ENCODE results near the gene MYH16.
"Not testable (repeated sequence)": the region's sequence is repeated elsewhere in the genome, so short reads cannot be mapped to it uniquely, and the experiment has no call there.

MYH16 gene

DNA sequence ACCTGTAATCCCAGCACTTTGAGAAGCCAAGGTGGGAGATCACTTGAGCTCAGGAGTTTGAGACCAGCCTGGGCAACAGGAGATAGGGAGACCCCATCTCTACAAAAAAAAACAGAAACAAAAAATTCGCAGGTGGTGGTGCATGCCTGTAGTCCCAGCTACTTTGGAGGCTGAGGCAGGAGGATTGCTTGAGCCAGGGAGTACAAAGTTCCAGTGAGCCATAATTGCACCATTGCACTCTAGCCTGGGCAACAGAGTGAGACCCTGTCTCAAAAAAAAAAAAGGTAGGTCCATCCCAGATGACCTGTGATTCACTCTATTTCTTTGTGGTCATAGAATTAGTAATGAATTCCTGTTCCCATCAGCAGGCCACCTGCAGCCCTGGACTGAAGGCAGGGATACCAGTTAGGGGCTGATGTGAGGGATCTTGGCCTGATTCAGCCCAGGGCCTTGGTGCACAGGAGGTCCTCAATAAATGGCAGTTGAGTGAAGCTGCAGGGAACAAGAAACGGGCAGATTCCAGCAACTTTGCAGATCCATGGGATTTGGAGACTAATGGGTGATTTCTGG, at the start of gene MYH16:
Gene MYH16, plus strand, starts transcription at position 364 of the 570 bp plus-strand sequence.
- no peak for DNase-seq

DNA sequence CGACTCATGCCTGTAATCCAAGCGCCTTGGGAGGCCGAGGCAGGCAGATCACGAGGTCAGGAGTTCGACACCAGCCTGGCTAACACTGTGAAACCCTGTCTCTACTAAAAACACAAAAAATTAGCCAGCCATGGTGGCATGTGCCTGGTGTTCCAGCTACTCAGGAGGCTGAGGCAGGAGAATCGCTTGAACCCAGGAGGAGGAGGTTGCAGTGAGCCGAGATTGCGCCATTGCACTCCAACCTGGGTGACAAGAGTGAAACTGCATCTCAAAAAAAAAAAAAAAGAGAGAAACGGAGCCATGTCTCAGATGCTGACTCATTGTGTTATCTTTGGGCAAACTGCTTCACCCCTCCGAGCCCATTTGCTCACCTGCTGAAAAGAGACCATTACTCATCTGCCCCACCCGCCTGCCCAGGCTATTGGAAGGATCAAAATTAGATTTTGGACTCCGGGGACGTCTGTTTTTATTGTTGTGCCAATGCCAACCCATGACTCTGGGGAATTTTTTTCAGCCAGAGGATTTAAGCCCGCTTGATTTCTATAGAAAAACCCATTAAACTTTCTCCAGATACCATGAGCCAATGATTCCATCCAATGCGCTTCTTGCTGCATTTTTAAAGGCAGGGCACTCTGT, 48.3 kb upstream of the MYH16 start:
- DNase-seq: peak; percentile 60

DNA sequence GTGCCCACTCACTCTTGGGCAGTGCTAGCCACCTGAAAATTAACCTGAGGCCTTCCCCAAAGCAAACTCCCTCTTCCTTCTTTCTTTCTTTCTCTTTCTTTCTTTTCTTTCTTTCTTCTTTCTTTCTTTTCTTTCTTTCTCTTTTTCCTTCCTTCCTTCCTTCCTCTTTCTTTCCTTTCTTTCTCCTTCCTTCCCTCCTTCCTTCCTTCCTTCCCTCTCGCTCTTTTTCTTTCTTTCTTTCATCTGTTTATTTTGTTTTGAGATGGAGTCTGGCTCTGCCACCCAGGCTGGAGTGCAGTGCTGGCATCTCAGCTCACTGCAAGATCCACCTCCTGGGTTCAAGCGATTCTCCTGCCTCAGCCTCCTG, 47.8 kb upstream of the MYH16 start:
- DNase-seq: no peak

DNA sequence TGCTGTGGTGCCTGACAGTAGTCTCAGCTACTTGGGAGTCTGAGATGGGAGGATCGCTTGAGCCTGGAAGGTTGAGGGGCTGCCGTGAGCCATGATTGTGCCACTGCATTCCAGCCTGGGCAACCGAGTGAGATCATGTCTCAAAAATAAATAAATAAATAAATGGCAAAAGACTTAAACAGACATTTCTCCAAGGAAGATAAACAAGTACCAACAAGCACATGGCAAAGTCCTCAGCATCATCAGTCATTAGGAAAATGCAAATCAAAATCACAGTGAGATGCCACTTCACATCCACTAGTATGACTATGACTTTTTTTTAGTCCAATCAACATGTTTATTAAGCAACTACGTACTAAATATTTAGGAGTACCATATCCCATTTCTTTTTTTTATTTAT, 43.4 kb upstream of the MYH16 start:
- no peak for DNase-seq

DNA sequence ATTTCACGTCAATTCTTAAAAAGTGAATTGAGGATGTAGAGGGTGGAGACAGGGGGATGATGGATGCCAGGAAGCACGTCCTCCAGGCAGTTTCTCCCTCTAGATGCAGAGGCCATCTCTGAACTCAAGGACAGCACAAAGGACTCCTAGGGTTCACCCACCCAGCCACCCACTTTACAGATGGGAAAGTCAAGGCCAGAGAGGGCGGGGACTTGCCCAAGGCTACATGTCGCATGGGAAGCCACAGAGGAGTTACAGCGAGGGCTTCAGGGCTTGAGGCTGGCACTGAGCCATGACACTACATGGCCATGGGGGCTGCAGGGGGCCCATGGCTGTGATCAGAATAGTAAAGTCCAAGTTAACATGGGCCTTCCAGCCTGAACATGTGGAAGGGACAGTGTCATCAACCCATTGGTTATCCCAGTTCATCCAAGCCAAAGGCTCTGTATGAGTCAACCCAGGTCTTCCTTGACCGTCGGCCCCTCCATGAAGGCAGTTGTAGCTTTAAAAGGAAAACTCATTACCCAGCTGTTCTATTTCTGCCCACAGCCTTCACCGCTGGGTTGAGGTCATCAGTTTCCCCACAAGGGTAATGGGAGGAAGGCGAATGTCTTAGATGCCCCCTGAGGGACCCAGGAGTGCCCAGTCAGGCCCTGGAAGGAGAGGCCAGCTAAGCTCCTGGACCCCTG, 40.4 kb upstream of the MYH16 start:
- no peak for DNase-seq

DNA sequence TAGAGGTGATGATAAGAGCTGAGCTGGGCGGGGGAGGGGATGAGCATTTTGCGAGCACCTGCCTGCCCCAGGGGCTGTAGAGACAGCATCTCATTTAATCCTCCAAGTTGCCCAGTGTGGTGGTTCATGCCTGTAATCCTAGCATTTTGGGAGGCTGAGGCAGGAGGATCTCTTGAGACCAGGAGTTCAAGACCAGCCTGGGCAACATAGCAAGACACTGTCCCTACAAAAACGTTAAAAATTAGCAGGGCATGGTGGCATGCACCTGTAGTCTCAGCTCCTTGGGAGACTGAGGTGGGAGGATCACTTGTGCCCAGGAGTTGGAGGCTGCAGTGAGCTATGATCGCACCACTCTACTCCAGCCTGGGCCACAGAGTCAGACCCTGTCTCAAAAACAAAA, 39.7 kb upstream of the MYH16 start:
- DNase-seq: not testable (repeated sequence)

DNA sequence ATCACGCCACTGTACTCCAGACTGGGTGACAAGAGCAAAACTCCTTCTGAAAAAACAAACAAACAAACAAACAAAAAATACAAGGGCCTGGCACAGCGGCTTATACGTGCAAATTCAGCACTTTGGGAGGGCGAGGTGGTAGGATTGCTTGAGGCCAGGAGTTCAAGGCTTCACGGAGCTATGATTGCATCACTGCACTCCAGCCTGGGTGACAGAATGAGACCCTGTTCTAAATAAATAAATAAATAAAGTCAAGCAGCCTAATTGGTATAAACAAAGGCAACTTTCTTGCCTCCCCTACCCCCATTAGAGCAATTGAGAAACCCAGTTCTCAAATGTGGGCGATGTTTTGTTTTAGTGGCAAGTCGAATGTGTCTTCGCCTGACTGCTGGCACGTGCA, 38.5 kb upstream of the MYH16 start:
- no peak for DNase-seq

DNA sequence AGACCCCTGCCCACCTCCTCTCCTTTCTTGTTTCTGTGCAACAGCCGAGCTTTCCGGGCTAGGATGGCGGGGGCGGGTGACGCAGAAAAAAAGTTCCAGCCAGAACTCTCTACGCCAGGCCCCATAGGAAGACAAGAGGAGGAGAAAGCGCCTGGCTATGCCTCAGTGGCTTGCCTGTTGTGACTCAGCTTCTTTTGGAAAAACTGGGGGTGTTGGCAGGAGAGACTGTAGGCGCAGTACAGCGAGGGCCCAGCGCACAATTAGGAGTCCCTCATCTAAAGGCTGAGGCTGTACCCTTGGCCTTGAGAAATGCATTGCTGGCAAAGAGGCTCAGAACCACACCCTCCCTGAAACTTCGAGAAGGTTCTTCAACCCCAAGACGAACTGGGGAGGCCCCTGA, 36.7 kb upstream of the MYH16 start:
- no peak for DNase-seq

DNA sequence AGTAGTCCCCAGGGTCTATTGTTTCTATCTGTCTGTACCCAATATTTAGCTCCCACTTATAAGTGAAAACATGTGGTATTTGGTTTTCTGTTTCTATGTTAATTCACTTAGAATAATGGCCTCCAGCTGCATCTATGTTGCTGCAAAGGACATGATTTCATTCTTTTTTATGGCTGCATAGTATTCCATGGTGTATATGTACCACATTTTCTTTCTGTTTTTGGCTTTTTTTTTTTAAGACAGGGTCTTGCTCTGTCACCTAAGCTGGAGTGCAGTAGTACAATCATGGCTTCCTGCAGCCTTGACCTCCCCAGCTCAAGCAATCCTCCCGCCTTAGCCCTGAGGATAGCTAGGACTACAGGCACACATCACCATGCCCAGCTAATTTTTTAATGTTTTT, 34.8 kb upstream of the MYH16 start:
- not testable (repeated sequence) for DNase-seq

DNA sequence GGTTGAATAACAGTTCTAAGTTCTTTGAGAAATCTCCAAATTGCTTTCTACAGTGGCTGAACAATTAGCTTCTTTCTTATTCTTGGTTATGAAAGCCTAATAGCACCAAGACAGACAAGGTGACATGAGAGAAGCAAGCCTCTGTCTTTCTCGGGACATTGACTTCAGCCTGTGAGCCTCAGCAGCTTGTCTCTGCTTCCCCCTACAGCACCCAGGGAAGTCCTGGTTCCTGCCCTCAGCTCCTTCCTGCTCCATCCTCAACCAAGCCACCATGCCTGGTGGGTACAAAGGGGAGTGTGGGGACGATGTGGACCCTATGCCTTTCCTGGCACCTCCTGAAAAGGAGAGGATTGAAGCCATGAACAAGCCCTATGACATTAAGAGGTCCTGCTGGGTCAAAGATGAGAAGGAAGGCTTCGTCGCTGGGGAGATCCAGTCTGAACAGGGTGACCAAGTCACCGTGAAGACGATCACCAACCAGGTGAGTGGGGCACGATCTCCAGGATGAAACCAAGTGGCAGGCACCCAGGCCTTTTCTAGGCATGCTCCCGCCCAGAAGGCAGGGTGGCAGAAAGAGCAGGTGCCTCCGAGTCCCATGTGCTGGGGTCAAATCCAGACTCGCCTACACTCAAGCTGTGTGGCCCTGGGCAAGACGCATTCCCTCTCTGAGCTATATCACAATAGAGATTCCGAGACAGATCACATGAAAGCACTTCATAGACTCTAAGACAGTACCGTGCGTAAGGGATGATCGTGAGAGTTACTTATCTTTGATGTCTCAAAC, 33.9 kb upstream of the MYH16 start:
- no peak for DNase-seq

DNA sequence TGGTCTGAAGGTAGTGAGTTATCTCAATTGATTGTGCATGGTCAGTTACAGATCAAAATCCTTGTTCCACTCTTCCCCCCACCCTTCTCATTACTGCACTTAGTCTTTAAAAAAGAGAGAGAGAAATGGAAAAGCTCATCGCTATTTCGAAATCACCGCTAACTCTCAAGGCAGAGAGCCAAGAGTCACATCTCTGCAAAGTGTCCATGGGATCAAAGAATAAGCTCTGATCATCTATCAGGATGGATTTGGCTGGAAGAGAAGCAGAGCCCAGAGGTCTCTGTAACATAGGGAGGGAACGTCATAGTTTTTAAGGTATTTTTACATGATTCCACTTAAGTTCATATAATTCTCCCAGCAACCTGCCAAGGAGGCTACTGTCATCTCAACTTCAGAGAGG, 30.0 kb upstream of the MYH16 start:
- no peak for DNase-seq

DNA sequence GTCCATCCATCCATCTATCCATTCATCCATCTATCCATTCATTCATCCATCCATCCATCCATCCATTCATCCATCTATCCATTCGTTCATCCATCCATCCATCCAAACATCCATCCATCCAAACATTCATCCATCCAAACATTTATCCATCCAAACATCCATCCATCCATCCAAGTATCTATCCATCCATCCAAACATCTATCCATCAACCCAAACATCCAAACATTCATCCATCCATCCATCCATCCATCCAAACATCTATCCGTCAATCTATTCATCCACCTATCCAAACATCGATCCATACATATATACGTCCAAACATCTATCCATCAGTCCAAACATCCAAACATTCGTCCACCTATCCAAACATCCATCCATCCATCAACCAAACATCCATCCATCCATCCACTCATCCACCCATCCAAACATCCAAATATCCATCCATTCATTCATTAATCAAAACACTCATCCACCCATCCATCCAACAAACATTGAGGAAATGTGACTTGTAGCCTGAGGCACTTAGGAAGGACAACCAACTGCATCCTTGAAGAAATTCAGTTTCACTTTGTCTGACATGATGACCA, 28.8 kb upstream of the MYH16 start:
- no peak for DNase-seq

DNA sequence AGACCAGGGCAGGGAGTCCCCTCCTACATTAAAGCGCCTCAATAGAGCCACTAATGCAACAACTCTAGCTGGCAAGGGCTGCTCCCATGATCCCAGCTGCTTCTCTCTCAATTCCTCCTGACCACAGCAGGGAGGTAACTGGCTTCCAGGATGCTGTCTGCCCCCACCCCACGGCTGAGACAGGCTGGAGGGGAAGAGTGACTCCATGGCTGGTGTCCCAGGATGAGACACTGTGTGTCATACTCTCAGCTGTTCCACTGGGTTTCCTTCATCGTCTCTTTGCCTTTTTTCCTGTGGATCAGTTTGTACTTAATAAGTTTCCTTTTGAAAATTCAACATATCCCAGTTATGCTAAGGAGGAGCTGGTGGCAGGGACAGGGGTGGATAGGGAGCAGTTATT, 27.7 kb upstream of the MYH16 start:
- DNase-seq: no peak

DNA sequence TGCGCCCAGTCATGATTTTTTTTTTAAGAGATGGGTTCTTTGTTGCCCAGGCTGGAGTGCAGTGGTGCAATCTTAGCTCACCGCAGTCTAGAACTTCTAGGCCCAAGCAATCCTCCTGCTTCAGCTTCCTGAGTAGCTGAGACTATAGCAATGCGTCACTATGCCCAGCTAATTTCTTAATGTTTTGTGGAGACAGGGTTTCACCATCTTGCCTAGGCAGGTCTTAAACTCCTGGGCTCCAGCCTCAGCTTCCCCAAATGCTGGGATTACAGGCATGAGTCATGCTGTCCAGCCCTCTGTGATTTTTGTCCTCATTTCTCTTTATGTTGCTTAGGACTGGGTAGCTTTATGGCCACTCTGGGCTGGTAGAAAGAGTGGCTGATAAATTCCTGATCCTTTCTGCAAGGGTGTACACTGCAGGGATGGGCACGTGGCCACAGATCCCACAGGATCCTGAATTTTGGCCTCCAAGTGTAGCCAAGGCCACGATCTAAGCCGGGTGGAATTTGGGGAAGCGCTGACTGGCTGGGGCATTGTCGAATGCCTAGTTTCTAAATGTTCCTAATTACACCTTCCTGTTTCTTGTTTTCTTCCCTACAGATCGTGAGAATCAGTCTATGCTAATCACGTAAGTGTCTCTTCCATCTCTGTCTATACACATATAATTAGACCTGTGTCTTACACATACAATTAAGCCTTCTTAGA, 24.1 kb upstream of the MYH16 start:
- DNase-seq: no peak

DNA sequence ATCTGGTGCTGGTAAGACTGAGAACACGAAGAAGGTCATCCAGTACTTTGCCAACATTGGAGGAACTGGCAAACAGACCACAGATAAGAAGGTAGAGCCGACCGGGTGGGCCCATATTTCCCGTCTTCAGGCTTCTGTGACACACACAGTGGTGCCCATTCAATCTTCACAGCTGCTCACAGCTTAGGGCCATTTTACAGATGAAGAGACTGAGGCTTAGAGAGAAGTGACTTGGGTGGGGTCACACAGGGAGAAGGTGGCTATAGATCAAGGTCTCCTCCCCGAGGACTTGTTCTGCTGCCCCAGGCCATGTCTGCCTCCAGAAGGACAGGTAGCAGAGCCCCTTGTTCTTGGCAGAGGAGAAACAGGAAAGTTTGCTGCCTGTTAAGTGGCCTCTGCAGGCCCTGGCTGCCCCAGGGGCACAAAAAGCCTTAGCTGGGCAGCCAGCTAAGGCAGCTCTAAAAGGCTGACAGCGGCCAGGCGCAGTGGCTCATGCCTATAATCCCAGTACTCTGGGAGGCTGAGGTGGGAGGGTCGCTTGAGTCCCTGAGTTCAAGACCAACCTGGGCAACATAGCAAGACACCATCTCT, 22.6 kb upstream of the MYH16 start:
- DNase-seq: no peak

DNA sequence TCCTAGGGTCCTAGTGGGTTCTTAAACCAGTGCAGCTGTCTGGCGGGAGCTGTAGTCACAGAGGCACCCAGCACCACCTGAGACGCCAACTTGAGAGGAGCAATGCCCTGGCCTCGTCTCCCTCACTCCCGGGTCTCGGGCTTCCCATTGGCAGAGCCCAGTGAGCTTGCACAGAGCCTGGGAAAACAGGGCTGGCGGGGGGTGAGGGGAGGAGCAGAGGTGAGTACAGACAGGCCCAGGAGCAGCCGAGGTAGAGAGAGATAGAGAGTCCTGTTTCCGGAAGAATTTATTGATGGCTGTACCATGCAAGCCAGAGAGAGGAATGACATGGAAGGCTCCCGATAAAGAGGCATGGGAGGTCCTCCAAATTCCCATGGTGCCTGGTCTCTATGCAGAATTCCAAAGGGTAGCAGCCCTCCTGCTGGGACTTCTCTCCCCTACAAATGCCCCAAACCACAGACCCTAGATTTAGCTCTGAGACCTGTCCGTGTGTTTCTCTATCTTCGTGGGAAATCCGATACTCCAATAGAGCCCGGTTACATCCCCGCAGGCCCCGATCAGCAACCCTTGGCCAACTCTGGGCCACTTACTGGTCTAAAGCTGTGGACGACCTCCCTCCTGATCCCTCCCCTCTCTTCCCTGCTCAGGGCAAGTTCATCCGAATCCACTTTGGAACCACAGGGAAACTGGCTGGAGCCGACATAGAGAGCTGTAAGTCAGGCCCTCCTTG, 20.3 kb upstream of the MYH16 start:
- DNase-seq: no peak

DNA sequence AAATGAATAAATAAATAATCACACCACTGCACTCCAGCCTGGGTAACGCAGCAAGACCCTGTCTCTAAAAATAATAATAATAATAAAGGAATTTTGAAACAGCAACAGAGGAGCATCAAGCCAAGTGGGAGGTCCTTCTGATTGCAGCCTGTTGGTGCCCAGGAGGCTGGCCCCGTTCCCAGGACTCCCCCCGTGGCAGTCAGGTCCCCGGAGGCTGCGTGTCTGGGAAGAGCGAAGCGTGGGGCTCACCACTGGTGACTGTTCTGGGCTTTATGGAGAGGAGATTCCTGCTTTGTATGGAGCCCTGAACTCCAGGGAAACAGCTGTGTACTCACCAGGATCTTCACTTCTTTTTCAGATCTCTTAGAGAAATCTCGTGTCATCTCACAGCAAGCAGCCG, 19.3 kb upstream of the MYH16 start:
- DNase-seq: no peak

DNA sequence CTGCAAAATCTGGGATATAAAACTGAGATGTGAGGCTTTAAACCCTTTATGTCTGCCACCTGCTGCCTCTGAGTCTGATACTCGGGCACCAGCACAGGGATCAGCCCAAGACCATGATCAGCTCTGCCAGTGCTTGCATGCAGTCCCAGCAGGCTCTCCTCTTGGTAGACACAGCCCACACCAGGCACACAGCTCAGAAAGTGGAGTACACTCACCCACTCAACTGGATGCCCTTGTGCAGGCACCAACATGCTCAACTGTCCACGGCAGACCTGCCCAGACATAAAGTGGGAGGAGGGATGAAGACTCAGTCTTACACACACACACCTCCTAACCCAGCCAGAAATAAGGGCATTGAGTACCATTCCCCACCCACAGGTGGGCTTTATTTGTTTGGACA, 18.2 kb upstream of the MYH16 start:
- no peak for DNase-seq

DNA sequence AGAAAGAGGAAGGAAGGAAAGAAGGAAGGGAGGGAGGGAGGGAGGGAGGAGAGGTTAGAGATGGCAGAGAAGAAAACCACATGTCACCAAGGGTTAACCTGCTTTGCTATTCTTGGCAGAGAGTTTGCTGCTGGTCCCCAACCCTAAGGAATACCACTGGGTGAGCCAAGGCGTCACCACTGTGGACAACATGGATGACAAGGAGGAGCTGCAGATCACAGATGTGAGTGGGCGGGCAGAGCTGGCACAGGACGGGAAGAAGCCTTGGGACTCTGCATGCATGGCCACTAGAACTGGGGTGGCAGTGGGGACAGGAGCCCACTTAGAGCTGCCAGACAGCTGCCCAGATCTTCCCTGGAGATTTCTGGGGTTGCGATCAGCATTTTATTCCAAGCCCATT, 17.2 kb upstream of the MYH16 start:
- no peak for DNase-seq

DNA sequence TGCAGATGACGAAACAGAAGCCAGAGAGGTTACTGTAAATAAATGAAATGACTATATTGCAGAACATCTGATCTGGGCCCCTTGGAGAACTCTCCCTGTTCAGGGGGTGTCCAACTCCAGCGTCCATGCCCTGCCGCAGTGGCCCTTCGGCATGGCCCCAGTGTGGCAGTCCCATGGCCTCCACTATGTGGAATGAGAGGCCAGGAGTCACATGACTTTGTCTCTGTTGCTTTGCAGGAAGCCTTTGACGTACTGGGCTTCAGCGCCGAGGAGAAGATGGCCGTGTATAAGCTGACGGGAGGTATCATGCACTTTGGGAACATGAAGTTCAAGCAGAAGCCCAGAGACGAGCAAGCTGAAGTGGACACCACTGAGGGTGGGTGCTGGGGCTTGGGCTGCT, 15.6 kb upstream of the MYH16 start:
- no peak for DNase-seq

DNA sequence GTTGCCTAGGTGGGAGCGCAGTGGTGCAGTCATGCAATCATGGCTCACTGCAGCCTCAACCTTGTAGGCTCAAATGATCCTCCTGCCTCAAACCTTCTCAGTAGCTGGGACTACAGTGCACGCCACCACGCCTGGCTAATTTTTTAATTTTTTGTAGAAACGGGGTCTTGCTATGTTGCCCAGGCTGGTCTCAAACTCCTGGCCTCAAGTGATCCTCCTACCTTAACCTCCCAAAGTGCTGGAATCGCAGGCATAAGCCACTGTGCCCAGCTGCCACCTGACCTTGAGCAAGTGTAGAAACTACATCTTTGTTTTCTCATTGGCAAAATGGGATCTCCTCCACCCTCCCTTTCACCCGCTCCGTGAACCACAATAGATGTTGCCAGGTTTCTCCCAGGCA, 15.0 kb upstream of the MYH16 start:
- DNase-seq: no peak

DNA sequence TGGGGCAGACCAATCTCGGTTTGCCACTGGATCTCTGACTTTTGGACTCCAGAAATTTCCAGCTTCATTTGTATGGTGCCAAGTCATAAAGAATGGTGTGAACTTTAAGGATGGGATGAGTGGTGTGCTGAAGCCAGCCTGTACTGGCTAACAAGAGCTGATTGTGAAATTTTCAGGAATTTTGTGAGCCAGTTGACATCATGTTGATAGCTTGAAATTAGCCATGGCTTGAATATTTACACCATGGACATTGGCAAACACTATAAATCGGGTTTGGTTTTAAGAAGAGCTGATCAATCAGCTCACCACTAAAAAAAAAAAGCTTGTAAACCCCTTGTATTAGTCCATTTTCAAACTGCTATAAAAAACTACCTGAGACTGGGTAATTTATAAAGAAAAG, 14.1 kb upstream of the MYH16 start:
- no peak for DNase-seq

Measured in kidney glomerular epithelial cell (primary cell).